ENCODE data around the gene CHMP4B. TPM values are rescaled to one million over a fixed set of nuclear protein-coding genes. Genes with fewer than 3 reads are reported as not detected.

CHMP4B gene
- total RNA-seq, 4 donors from 2014 or later = 57.4 to 109 (median 82.7) TPM

GRCh38 chr20:33772439-33772838 lies 38.7 kb upstream of the CHMP4B start:
- no peaks in the 10 kb centered on the region for H3K27me3 ChIP-seq
- H3K4me3 ChIP-seq = no peak overlapping the region
- intact Hi-C loops (cut with DNase I; ENCODE audit: low total_unique reads) = no loop called here
- H3K27ac ChIP-seq = no peak overlapping the region
- no peaks in the 10 kb centered on the region for H3K4me1 ChIP-seq
- in situ Hi-C loops (cut with MboI; ENCODE audit: low sequenced_read_pairs in 4 of 4) = no loop called here
- peaks cover 0 to 14% of the 10 kb centered on the region in 2 donors for H3K36me3 ChIP-seq
- no peak for ATAC-seq
- DNase-seq = no peak
- TF ChIP-seq POLR2A (IDR thresholded peaks at IDR 0.05) (no peak), CTCF (IDR thresholded peaks at IDR 0.05 in 4 of 5, conservative IDR thresholded peaks at IDR 0.05 in 1 of 5) (no peak)
- no peaks in the 10 kb centered on the region for H3K9me3 ChIP-seq

GRCh38 chr20:33773412-33774089 lies 37.6 kb upstream of the CHMP4B start:
- no peak for TF ChIP-seq POLR2A (IDR thresholded peaks at IDR 0.05)
- no peak overlapping the region for H3K4me3 ChIP-seq
- H3K9me3 ChIP-seq = no peaks in the 10 kb centered on the region
- no peaks in the 10 kb centered on the region for H3K4me1 ChIP-seq
- ATAC-seq = no peak
- no peak for DNase-seq
- H3K27me3 ChIP-seq = no peaks in the 10 kb centered on the region
- no peak overlapping the region for H3K27ac ChIP-seq
- intact Hi-C loops (cut with DNase I; ENCODE audit: low total_unique reads) (no loop called here), in situ Hi-C loops (cut with MboI; ENCODE audit: low sequenced_read_pairs in 4 of 4) (no loop called here)
- peaks cover 0 to 5% of the 10 kb centered on the region in 2 donors for H3K36me3 ChIP-seq

GRCh38 chr20:33777816-33778215 lies 33.3 kb upstream of the CHMP4B start:
- no peaks in the 10 kb centered on the region for H3K27me3 ChIP-seq
- DNase-seq = no peak
- no peak overlapping the region for H3K4me3 ChIP-seq
- H3K36me3 ChIP-seq = peaks cover 0 to 7% of the 10 kb centered on the region in 2 donors
- no peaks in the 10 kb centered on the region for H3K4me1 ChIP-seq
- no peak for ATAC-seq
- intact Hi-C loops (cut with DNase I; ENCODE audit: low total_unique reads) (no loop called here), in situ Hi-C loops (cut with MboI; ENCODE audit: low sequenced_read_pairs in 4 of 4) (no loop called here)
- TF ChIP-seq CTCF (IDR thresholded peaks at IDR 0.05 in 4 of 5, conservative IDR thresholded peaks at IDR 0.05 in 1 of 5) (no peak), POLR2A (IDR thresholded peaks at IDR 0.05) (no peak)
- no peaks in the 10 kb centered on the region for H3K9me3 ChIP-seq
- no peak overlapping the region for H3K27ac ChIP-seq

GRCh38 chr20:33781133-33781532 lies 30.0 kb upstream of the CHMP4B start:
- Histone ChIP-seq H3K27me3 (no peaks in the 10 kb centered on the region), H3K4me1 (no peaks in the 10 kb centered on the region), H3K27ac (no peak overlapping the region), H3K36me3 (peaks cover 0 to 7% of the 10 kb centered on the region in 2 donors), H3K4me3 (no peak overlapping the region), H3K9me3 (no peaks in the 10 kb centered on the region)
- no peak for TF ChIP-seq POLR2A (IDR thresholded peaks at IDR 0.05)
- no peak for TF ChIP-seq CTCF (IDR thresholded peaks at IDR 0.05 in 4 of 5, conservative IDR thresholded peaks at IDR 0.05 in 1 of 5)
- DNase-seq = no peak
- intact Hi-C loops (cut with DNase I; ENCODE audit: low total_unique reads) = no loop called here
- in situ Hi-C loops (cut with MboI; ENCODE audit: low sequenced_read_pairs in 4 of 4) = no loop called here
- ATAC-seq = no peak

GRCh38 chr20:33781945-33782344 lies 29.2 kb upstream of the CHMP4B start:
- H3K27ac ChIP-seq = no peak overlapping the region
- H3K36me3 ChIP-seq = peaks cover 0 to 7% of the 10 kb centered on the region in 2 donors
- H3K4me3 ChIP-seq = no peak overlapping the region
- in situ Hi-C loops (cut with MboI; ENCODE audit: low sequenced_read_pairs in 4 of 4) (no loop called here), intact Hi-C loops (cut with DNase I; ENCODE audit: low total_unique reads) (no loop called here)
- no peaks in the 10 kb centered on the region for H3K9me3 ChIP-seq
- TF ChIP-seq POLR2A (IDR thresholded peaks at IDR 0.05) = no peak
- no peak for TF ChIP-seq CTCF (IDR thresholded peaks at IDR 0.05 in 4 of 5, conservative IDR thresholded peaks at IDR 0.05 in 1 of 5)
- H3K4me1 ChIP-seq = no peaks in the 10 kb centered on the region
- H3K27me3 ChIP-seq = no peaks in the 10 kb centered on the region
- no peak for ATAC-seq
- DNase-seq = no peak
